A549 (cell line): ENCODE data around the gene TRUB1.

Experiments used
- CEBPB ChIP-seq, 2 experiments: fragments of >200 bp in 1 of 2; sonication (Bioruptor Twin) in 1 of 2; formaldehyde crosslinking in 1 of 2; IDR thresholded peaks; 2 replicates each; pipeline ENCODE4 v1.6.1; 2012 to 2016
- CHD4 ChIP-seq: fragments of 200-600 bp; sonication (generic); IDR thresholded peaks from 2 replicates; pipeline ENCODE4 v1.6.1; 2016; ENCODE audit warnings: antibody characterized with exemption, mild to moderate bottlenecking, borderline replicate concordance
- EP300 ChIP-seq, 2 experiments: fragments of >200 bp; sonication (Bioruptor Twin); formaldehyde crosslinking; IDR thresholded peaks; 2 replicates in 1 of 2; 3 replicates in 1 of 2; pipeline ENCODE4 v1.6.1; 2016 to 2017
- HDAC2 ChIP-seq: fragments of 200-600 bp; sonication (generic); IDR thresholded peaks from 2 replicates; pipeline ENCODE4 v1.6.1; 2016
- KDM1A ChIP-seq: fragments of 200-600 bp; sonication (generic); IDR thresholded peaks from 2 replicates; pipeline ENCODE4 v1.6.1; 2016; ENCODE audit warnings: low read depth, mild to moderate bottlenecking
- MAX ChIP-seq: IDR thresholded peaks from 2 replicates; pipeline ENCODE4 v1.6.1; 2012
- POLR2A ChIP-seq: IDR thresholded peaks from 2 replicates; pipeline ENCODE4 v1.6.1; 2012; ENCODE audit warnings: mild to moderate bottlenecking, low read length
- POLR2AphosphoS2 ChIP-seq: conservative IDR thresholded peaks from 2 replicates; pipeline ENCODE4 v1.6.1; 2012; ENCODE audit warnings: low read length, improper control_type of control experiment, inconsistent platforms
- RAD21 ChIP-seq, 2 experiments: fragments of >200 bp in 1 of 2; sonication (Bioruptor Twin) in 1 of 2; formaldehyde crosslinking in 1 of 2; IDR thresholded peaks in 1 of 2; conservative IDR thresholded peaks in 1 of 2; 2 replicates in 1 of 2; 3 replicates in 1 of 2; pipeline ENCODE4 v1.6.1; 2012 to 2018; ENCODE audit warnings: inconsistent platforms in 1 of 2
- SMC3 ChIP-seq: fragments of >200 bp; sonication (Bioruptor Twin); formaldehyde crosslinking; IDR thresholded peaks from 3 replicates; pipeline ENCODE4 v1.6.1; 2018; ENCODE audit warnings: inconsistent platforms
- USF2 ChIP-seq: fragments of 450-650 bp; IDR thresholded peaks from 2 replicates; pipeline ENCODE4 v1.6.1; 2014; ENCODE audit warnings: antibody characterized with exemption
- TF ChIP-seq, protein P1 (sequence below): fragments of >200 bp; sonication (Bioruptor Twin); formaldehyde crosslinking; IDR thresholded peaks from 3 replicates; pipeline ENCODE4 v1.5.1; 2016
- TF ChIP-seq, protein P2 (sequence below): IDR thresholded peaks from 2 replicates; pipeline ENCODE4 v1.6.1; 2012; ENCODE audit warnings: low read depth, borderline replicate concordance

DNA sequence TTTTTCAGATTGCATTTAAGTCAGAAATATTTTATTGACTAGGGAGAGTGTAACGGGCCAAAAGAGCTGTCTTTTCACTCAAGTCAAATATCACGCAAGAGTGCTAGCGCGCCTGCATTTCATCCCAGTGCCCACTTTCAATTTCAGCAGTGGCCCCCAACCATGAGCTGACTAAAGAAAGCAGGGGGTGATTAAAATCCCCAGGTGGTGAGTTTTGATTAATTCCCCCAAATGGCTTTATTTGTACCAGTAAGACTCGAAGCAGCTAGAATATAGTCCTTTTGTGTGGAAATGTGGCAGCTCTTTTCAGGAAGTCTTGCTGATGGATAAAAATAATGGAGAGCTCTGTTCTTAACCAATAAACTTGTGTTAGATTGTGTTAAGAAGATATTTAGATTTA is 35.3 kb downstream of the TRUB1 start:
- TF ChIP-seq, protein P1, sequence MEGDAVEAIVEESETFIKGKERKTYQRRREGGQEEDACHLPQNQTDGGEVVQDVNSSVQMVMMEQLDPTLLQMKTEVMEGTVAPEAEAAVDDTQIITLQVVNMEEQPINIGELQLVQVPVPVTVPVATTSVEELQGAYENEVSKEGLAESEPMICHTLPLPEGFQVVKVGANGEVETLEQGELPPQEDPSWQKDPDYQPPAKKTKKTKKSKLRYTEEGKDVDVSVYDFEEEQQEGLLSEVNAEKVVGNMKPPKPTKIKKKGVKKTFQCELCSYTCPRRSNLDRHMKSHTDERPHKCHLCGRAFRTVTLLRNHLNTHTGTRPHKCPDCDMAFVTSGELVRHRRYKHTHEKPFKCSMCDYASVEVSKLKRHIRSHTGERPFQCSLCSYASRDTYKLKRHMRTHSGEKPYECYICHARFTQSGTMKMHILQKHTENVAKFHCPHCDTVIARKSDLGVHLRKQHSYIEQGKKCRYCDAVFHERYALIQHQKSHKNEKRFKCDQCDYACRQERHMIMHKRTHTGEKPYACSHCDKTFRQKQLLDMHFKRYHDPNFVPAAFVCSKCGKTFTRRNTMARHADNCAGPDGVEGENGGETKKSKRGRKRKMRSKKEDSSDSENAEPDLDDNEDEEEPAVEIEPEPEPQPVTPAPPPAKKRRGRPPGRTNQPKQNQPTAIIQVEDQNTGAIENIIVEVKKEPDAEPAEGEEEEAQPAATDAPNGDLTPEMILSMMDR = no peak
- no peak for TF ChIP-seq POLR2AphosphoS2
- TF ChIP-seq POLR2A = no peak
- no peak for TF ChIP-seq CHD4
- TF ChIP-seq CEBPB (IDR thresholded peaks at IDR 0.05) = no peak
- no peak for TF ChIP-seq MAX
- TF ChIP-seq, protein P2, sequence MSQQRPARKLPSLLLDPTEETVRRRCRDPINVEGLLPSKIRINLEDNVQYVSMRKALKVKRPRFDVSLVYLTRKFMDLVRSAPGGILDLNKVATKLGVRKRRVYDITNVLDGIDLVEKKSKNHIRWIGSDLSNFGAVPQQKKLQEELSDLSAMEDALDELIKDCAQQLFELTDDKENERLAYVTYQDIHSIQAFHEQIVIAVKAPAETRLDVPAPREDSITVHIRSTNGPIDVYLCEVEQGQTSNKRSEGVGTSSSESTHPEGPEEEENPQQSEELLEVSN = no peak
- no peak for TF ChIP-seq RAD21 (conservative IDR thresholded peaks at IDR 0.05 in 1 of 2, IDR thresholded peaks at IDR 0.05 in 1 of 2)
- TF ChIP-seq HDAC2 = no peak
- no peak for TF ChIP-seq KDM1A
- no peak for TF ChIP-seq USF2
- TF ChIP-seq SMC3 = no peak
- TF ChIP-seq EP300 (IDR thresholded peaks at IDR 0.05) = no peak
